ENCODE data around the gene PAOX. TPM values are rescaled to one million over a fixed set of nuclear protein-coding genes. Genes with fewer than 3 reads are reported as not detected.

The PAOX gene
- total and polyA plus RNA-seq, 2 of the 13 experiments (the other 11 are each of a cell fraction or from before 2014, with no cell fraction given) = 0.49 to 0.77 TPM

- no peak for TF ChIP-seq TSC22D2 (CRISPR knock-in tag; IDR thresholded peaks at IDR 0.05; ENCODE audit: borderline replicate concordance)
- TF ChIP-seq RXRB (CRISPR knock-in tag; IDR thresholded peaks at IDR 0.05; ENCODE audit: borderline replicate concordance) = peak; percentile 65
- no peak for TF ChIP-seq ZNF253 (CRISPR knock-in tag; IDR thresholded peaks at IDR 0.05; ENCODE audit: borderline replicate concordance)
- no peak for TF ChIP-seq DR1 (CRISPR knock-in tag; IDR thresholded peaks at IDR 0.05)
- peak; percentile 92 to 96; a peak in 3 of 4 replicates for TF ChIP-seq NR2F1 (CRISPR knock-in tag; IDR thresholded peaks at IDR 0.05)
- TF ChIP-seq SKI (IDR thresholded peaks at IDR 0.05; ENCODE audit: partially characterized antibody) = peak; percentile 23
- no peak for TF ChIP-seq ZMYM3 (CRISPR knock-in tag; IDR thresholded peaks at IDR 0.05)
- no peak for TF ChIP-seq RNF2 (conservative IDR thresholded peaks at IDR 0.05; ENCODE audit: low read depth)
- no peak for TF ChIP-seq ZNF296 (CRISPR knock-in tag; conservative IDR thresholded peaks at IDR 0.05)
- TF ChIP-seq SMAD9 (CRISPR knock-in tag; IDR thresholded peaks at IDR 0.05) = no peak
- TF ChIP-seq RFX1 (IDR thresholded peaks at IDR 0.05) = no peak
- TF ChIP-seq ZNF777 (CRISPR knock-in tag; IDR thresholded peaks at IDR 0.05) = no peak
- no peak for TF ChIP-seq FOXP1 (IDR thresholded peaks at IDR 0.05)
- TF ChIP-seq FOXP1 (CRISPR knock-in tag; IDR thresholded peaks at IDR 0.05) = no peak
- TF ChIP-seq LCORL (IDR thresholded peaks at IDR 0.05) = no peak
- peak; percentile 76; the same call in 1 of the 2 replicates for TF ChIP-seq LCORL (CRISPR knock-in tag; IDR thresholded peaks at IDR 0.05)
- no peak for TF ChIP-seq GRHL1 (CRISPR knock-in tag; conservative IDR thresholded peaks at IDR 0.05)
- no peak for TF ChIP-seq ZSCAN9 (CRISPR knock-in tag; IDR thresholded peaks at IDR 0.05; ENCODE audit: borderline replicate concordance)
- TF ChIP-seq SOX6 (IDR thresholded peaks at IDR 0.05) = no peak
- TF ChIP-seq SOX6 (CRISPR knock-in tag; IDR thresholded peaks at IDR 0.05) = peak; percentile 37; the same call in 1 of the 2 replicates
- no peak for TF ChIP-seq RBAK (CRISPR knock-in tag; IDR thresholded peaks at IDR 0.05)
- TF ChIP-seq NR2C2 (CRISPR knock-in tag; IDR thresholded peaks at IDR 0.05; ENCODE audit: borderline replicate concordance) = peak; percentile 95
- peak; percentile 97 for TF ChIP-seq HNF4G (IDR thresholded peaks at IDR 0.05; ENCODE audit: borderline replicate concordance, low read depth, low read length)
- TF ChIP-seq HNF4G (CRISPR knock-in tag; IDR thresholded peaks at IDR 0.05; ENCODE audit: borderline replicate concordance, low read depth) = peak; percentile 82; the same call in 1 of the 2 replicates
- 0 out of 2 replicates have a peak, but pooled peaks have one; percentile 34 for TF ChIP-seq ZNF747 (CRISPR knock-in tag; IDR thresholded peaks at IDR 0.05; ENCODE audit: borderline replicate concordance)
- TF ChIP-seq FUBP1 (CRISPR knock-in tag; IDR thresholded peaks at IDR 0.05; ENCODE audit: borderline replicate concordance) = no peak
- TF ChIP-seq ZNF136 (CRISPR knock-in tag; IDR thresholded peaks at IDR 0.05; ENCODE audit: low read depth) = 0 out of 2 replicates have a peak, but pooled peaks have one; percentile 52
- TF ChIP-seq ZNF256 (CRISPR knock-in tag; conservative IDR thresholded peaks at IDR 0.05) = no peak
- TF ChIP-seq ATF7-NPFF (CRISPR knock-in tag; IDR thresholded peaks at IDR 0.05; ENCODE audit: low read depth) = no peak
- TF ChIP-seq ZNF431 (CRISPR knock-in tag; IDR thresholded peaks at IDR 0.05; ENCODE audit: borderline replicate concordance, low read depth) = no peak
- TF ChIP-seq ZNF792 (CRISPR knock-in tag; IDR thresholded peaks at IDR 0.05) = no peak
Observed at GRCh38 chr10:133347710-133348517, 31.1 kb upstream of the PAOX start (continued).

Data from HepG2 (cell line).